GM23338 (cell line): ENCODE measurements around the gene LRMDA. TPM values are rescaled to one million over a fixed set of nuclear protein-coding genes. Genes with fewer than 3 reads are reported as not detected.

Experiments used
- ATAC-seq: fragments of 200-7000 bp; cut with Tn5 transposase; 3 replicates; pipeline ENCODE4 v1.9.1; 2020
- DNase-seq: peaks from one replicate; pipeline ENCODE4 v3.0.0-alpha.2; 2015; ENCODE audit warnings: low spot score
- H2AFZ ChIP-seq: fragments of 200-600 bp; sonication (generic); 2 replicates; pipeline ENCODE4 v1.8.0; 2016; ENCODE audit warnings: antibody characterized with exemption, mild to moderate bottlenecking, moderate library complexity
- H3F3A ChIP-seq: fragments of 200-600 bp; sonication (generic); replicated peaks from 2 replicates; pipeline ENCODE4 v1.8.0; 2017; ENCODE audit warnings: antibody characterized with exemption, mixed run types, low read depth
- H3K27ac ChIP-seq: fragments of 200-600 bp; sonication (generic); 2 replicates; pipeline ENCODE4 v1.6.1; 2016; ENCODE audit warnings: low read depth
- H3K27me3 ChIP-seq: fragments of 200-600 bp; sonication (generic); 2 replicates; pipeline ENCODE4 v1.8.0; 2016; ENCODE audit warnings: mild to moderate bottlenecking, mixed run types, moderate library complexity; ENCODE audit not compliant: insufficient read depth
- H3K36me3 ChIP-seq: fragments of 200-600 bp; sonication (generic); 2 replicates; pipeline ENCODE4 v1.8.0; 2016; ENCODE audit warnings: mild to moderate bottlenecking; ENCODE audit not compliant: insufficient read depth
- H3K4me1 ChIP-seq: fragments of 200-600 bp; sonication (generic); 2 replicates; pipeline ENCODE4 v1.8.0; 2016; ENCODE audit warnings: mild to moderate bottlenecking, moderate library complexity; ENCODE audit not compliant: insufficient read depth
- H3K4me2 ChIP-seq: fragments of 200-600 bp; sonication (generic); 2 replicates; pipeline ENCODE4 v1.7.1; 2017; ENCODE audit warnings: mixed run types
- H3K4me3 ChIP-seq: fragments of 200-600 bp; sonication (generic); 2 replicates; pipeline ENCODE4 v1.6.1; 2016; ENCODE audit warnings: mixed run types
- H3K79me2 ChIP-seq: fragments of 200-600 bp; sonication (generic); replicated peaks from 2 replicates; pipeline ENCODE4 v1.8.0; 2017; ENCODE audit warnings: mild to moderate bottlenecking; ENCODE audit not compliant: insufficient read depth
- H3K9me2 ChIP-seq: fragments of 200-600 bp; sonication (generic); 2 replicates; pipeline ENCODE4 v1.8.0; 2017; ENCODE audit not compliant: insufficient read depth
- H4K20me1 ChIP-seq: fragments of 200-600 bp; sonication (generic); replicated peaks from 2 replicates; pipeline ENCODE4 v1.8.0; 2017; ENCODE audit warnings: mild to moderate bottlenecking; ENCODE audit not compliant: insufficient read depth
- H3K27ac Mint-ChIP-seq: 2 replicates; pipeline ENCODE4 v1.8.0; 2020; ENCODE audit warnings: inconsistent platforms, mild to moderate bottlenecking, moderate library complexity, mixed read lengths
- H3K27me3 Mint-ChIP-seq: 3 replicates; pipeline ENCODE4 v1.8.0; 2022; ENCODE audit warnings: low read depth, mild to moderate bottlenecking, moderate library complexity, mixed read lengths, inconsistent platforms; ENCODE audit not compliant: insufficient read depth, poor library complexity
- H3K36me3 Mint-ChIP-seq: 3 replicates; pipeline ENCODE4 v1.8.0; 2021; ENCODE audit warnings: low read depth, mild to moderate bottlenecking, inconsistent platforms, moderate library complexity, mixed read lengths
- H3K4me1 Mint-ChIP-seq: 3 replicates; pipeline ENCODE4 v1.8.0; 2020; ENCODE audit warnings: mild to moderate bottlenecking, inconsistent platforms, mixed read lengths
- H3K4me3 Mint-ChIP-seq: 3 replicates; pipeline ENCODE4 v1.8.0; 2021; ENCODE audit warnings: moderate library complexity, mild to moderate bottlenecking, inconsistent platforms, mixed read lengths
- H3K9me3 Mint-ChIP-seq: 3 replicates; pipeline ENCODE4 v1.8.0; 2020; ENCODE audit warnings: moderate library complexity, mild to moderate bottlenecking, inconsistent platforms, mixed read lengths
- CREB1 ChIP-seq: fragments of 250-450 bp; sonication (Bioruptor Pico); IDR thresholded peaks from 2 replicates; pipeline ENCODE4 v1.5.0; 2020; ENCODE audit warnings: low read depth, mild to moderate bottlenecking, moderate library complexity
- EZH2 ChIP-seq: fragments of 200-600 bp; sonication (generic); IDR thresholded peaks from one replicate; pipeline ENCODE4 v1.8.0; 2017; ENCODE audit warnings: antibody characterized with exemption, mild to moderate bottlenecking, low read depth; ENCODE audit not compliant: unreplicated experiment
- JUNB ChIP-seq: IDR thresholded peaks from one replicate; pipeline ENCODE4 v1.6.1; 2016; ENCODE audit warnings: antibody characterized with exemption; ENCODE audit not compliant: unreplicated experiment
- NANOG ChIP-seq: IDR thresholded peaks from 2 replicates; pipeline ENCODE4 v1.6.1; 2016; ENCODE audit warnings: antibody characterized with exemption, borderline replicate concordance
- POLR2AphosphoS5 ChIP-seq: IDR thresholded peaks from 2 replicates; pipeline ENCODE4 v1.6.1; 2016; ENCODE audit warnings: antibody characterized with exemption, low read depth
- STAT1 ChIP-seq: IDR thresholded peaks from one replicate; pipeline ENCODE4 v1.6.1; 2016; ENCODE audit warnings: antibody characterized with exemption; ENCODE audit not compliant: unreplicated experiment
- ZNF114 ChIP-seq: fragments of 250-450 bp; sonication (Bioruptor Pico); IDR thresholded peaks from 2 replicates; pipeline ENCODE4 v1.5.0; 2020; ENCODE audit warnings: mild to moderate bottlenecking, moderate library complexity
- polyA plus RNA-seq: library from polyadenylated mRNA; unstranded; fragments of >200 nt; fragmentation: Nextera tagmentation; extraction: Ambion mirVana; gene quantifications from 2 replicates; pipeline ENCODE4 v1.2.1, GENCODE V29; 2016
- total RNA-seq: library from RNA; depleted of rRNA; stranded (reverse); fragments of >200 nt; shearing (Covaris generic); gene quantifications from 2 replicates; pipeline ENCODE4 v1.2.3, GENCODE V29; 2014
- TF ChIP-seq, protein P1 (sequence below): IDR thresholded peaks from one replicate; pipeline ENCODE4 v1.6.1; 2018; ENCODE audit warnings: antibody characterized with exemption; ENCODE audit not compliant: unreplicated experiment
- TF ChIP-seq, protein P2 (sequence below): fragments of 250-450 bp; sonication (Bioruptor Pico); IDR thresholded peaks from 2 replicates; pipeline ENCODE4 v1.5.0; 2020; ENCODE audit warnings: mild to moderate bottlenecking, moderate library complexity
- TF ChIP-seq, protein P3 (sequence below), 2 experiments: fragments of 200-600 bp in 1 of 2; sonication (generic) in 1 of 2; conservative IDR thresholded peaks; 2 replicates each; pipeline versions ENCODE4 v1.5.1 to v1.6.1; 2016 to 2017; ENCODE audit warnings: antibody characterized with exemption in 2 of 2, low read depth in 2 of 2, mild to moderate bottlenecking in 2 of 2, moderate library complexity in 1 of 2
- TF ChIP-seq, protein P4 (sequence below): IDR thresholded peaks from 2 replicates; pipeline ENCODE4 v1.6.1; 2016; ENCODE audit warnings: antibody characterized with exemption

The LRMDA gene
- total and polyA plus RNA-seq, 2 experiments from 2014 or later, result 0.90 to 1.8 TPM

DNA sequence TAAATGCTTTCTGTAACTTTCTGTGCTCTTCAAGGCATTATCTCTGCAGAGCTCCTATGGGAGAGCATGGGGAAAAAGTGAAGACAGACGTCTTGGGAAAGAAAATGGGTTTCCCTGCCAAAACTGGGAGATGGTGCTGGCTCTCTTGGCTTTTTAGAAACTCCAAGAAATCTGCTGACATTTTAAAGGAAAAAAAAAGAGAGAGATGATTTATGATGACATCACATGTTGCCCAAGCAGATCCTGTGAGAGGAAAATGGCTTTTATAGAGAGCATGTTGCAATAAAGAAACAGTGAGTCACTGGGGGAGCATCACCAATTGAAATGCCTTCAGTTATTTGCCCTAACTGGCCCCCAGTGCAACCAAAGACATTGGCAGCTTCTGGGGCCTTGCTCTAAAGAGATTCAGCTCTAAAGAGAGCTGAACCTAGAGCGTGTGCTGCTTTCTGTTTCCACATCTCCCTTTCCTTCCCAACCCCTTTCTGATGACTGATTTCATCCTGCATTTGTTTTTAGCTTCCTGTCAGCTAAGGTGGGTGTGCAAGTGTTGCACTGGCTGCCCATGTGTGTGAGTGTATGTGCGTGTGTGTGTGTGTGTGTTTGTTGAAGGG lies 37.7 kb downstream of the LRMDA start:
- no peaks in the 10 kb centered on the region for H3K79me2 ChIP-seq
- no peak overlapping the region for H3K27ac Mint-ChIP-seq
- no peak overlapping the region for H3K4me3 Mint-ChIP-seq
- H3K27ac ChIP-seq, result no peak overlapping the region
- TF ChIP-seq, protein P1, sequence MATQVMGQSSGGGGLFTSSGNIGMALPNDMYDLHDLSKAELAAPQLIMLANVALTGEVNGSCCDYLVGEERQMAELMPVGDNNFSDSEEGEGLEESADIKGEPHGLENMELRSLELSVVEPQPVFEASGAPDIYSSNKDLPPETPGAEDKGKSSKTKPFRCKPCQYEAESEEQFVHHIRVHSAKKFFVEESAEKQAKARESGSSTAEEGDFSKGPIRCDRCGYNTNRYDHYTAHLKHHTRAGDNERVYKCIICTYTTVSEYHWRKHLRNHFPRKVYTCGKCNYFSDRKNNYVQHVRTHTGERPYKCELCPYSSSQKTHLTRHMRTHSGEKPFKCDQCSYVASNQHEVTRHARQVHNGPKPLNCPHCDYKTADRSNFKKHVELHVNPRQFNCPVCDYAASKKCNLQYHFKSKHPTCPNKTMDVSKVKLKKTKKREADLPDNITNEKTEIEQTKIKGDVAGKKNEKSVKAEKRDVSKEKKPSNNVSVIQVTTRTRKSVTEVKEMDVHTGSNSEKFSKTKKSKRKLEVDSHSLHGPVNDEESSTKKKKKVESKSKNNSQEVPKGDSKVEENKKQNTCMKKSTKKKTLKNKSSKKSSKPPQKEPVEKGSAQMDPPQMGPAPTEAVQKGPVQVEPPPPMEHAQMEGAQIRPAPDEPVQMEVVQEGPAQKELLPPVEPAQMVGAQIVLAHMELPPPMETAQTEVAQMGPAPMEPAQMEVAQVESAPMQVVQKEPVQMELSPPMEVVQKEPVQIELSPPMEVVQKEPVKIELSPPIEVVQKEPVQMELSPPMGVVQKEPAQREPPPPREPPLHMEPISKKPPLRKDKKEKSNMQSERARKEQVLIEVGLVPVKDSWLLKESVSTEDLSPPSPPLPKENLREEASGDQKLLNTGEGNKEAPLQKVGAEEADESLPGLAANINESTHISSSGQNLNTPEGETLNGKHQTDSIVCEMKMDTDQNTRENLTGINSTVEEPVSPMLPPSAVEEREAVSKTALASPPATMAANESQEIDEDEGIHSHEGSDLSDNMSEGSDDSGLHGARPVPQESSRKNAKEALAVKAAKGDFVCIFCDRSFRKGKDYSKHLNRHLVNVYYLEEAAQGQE, result no peak
- TF ChIP-seq ZNF114 (no peak), CREB1 (CRISPR knock-in tag) (no peak), NANOG (no peak), JUNB (no peak), EZH2 (no peak), STAT1 (no peak), POLR2AphosphoS5 (no peak)
- TF ChIP-seq, protein P2, sequence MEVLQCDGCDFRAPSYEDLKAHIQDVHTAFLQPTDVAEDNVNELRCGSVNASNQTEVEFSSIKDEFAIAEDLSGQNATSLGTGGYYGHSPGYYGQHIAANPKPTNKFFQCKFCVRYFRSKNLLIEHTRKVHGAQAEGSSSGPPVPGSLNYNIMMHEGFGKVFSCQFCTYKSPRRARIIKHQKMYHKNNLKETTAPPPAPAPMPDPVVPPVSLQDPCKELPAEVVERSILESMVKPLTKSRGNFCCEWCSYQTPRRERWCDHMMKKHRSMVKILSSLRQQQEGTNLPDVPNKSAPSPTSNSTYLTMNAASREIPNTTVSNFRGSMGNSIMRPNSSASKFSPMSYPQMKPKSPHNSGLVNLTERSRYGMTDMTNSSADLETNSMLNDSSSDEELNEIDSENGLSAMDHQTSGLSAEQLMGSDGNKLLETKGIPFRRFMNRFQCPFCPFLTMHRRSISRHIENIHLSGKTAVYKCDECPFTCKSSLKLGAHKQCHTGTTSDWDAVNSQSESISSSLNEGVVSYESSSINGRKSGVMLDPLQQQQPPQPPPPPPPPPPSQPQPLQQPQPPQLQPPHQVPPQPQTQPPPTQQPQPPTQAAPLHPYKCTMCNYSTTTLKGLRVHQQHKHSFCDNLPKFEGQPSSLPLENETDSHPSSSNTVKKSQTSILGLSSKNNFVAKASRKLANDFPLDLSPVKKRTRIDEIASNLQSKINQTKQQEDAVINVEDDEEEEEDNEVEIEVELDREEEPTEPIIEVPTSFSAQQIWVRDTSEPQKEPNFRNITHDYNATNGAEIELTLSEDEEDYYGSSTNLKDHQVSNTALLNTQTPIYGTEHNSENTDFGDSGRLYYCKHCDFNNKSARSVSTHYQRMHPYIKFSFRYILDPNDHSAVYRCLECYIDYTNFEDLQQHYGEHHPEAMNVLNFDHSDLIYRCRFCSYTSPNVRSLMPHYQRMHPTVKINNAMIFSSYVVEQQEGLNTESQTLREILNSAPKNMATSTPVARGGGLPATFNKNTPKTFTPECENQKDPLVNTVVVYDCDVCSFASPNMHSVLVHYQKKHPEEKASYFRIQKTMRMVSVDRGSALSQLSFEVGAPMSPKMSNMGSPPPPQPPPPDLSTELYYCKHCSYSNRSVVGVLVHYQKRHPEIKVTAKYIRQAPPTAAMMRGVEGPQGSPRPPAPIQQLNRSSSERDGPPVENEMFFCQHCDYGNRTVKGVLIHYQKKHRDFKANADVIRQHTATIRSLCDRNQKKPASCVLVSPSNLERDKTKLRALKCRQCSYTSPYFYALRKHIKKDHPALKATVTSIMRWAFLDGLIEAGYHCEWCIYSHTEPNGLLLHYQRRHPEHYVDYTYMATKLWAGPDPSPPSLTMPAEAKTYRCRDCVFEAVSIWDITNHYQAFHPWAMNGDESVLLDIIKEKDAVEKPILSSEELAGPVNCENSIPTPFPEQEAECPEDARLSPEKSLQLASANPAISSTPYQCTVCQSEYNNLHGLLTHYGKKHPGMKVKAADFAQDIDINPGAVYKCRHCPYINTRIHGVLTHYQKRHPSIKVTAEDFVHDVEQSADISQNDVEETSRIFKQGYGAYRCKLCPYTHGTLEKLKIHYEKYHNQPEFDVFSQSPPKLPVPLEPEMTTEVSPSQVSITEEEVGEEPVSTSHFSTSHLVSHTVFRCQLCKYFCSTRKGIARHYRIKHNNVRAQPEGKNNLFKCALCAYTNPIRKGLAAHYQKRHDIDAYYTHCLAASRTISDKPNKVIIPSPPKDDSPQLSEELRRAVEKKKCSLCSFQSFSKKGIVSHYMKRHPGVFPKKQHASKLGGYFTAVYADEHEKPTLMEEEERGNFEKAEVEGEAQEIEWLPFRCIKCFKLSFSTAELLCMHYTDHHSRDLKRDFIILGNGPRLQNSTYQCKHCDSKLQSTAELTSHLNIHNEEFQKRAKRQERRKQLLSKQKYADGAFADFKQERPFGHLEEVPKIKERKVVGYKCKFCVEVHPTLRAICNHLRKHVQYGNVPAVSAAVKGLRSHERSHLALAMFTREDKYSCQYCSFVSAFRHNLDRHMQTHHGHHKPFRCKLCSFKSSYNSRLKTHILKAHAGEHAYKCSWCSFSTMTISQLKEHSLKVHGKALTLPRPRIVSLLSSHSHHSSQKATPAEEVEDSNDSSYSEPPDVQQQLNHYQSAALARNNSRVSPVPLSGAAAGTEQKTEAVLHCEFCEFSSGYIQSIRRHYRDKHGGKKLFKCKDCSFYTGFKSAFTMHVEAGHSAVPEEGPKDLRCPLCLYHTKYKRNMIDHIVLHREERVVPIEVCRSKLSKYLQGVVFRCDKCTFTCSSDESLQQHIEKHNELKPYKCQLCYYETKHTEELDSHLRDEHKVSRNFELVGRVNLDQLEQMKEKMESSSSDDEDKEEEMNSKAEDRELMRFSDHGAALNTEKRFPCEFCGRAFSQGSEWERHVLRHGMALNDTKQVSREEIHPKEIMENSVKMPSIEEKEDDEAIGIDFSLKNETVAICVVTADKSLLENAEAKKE, result no peak
- TF ChIP-seq, protein P3, sequence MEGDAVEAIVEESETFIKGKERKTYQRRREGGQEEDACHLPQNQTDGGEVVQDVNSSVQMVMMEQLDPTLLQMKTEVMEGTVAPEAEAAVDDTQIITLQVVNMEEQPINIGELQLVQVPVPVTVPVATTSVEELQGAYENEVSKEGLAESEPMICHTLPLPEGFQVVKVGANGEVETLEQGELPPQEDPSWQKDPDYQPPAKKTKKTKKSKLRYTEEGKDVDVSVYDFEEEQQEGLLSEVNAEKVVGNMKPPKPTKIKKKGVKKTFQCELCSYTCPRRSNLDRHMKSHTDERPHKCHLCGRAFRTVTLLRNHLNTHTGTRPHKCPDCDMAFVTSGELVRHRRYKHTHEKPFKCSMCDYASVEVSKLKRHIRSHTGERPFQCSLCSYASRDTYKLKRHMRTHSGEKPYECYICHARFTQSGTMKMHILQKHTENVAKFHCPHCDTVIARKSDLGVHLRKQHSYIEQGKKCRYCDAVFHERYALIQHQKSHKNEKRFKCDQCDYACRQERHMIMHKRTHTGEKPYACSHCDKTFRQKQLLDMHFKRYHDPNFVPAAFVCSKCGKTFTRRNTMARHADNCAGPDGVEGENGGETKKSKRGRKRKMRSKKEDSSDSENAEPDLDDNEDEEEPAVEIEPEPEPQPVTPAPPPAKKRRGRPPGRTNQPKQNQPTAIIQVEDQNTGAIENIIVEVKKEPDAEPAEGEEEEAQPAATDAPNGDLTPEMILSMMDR (conservative IDR thresholded peaks at IDR 0.05; ENCODE audit: low read depth in 2 of 2), result no peak
- TF ChIP-seq, protein P4, sequence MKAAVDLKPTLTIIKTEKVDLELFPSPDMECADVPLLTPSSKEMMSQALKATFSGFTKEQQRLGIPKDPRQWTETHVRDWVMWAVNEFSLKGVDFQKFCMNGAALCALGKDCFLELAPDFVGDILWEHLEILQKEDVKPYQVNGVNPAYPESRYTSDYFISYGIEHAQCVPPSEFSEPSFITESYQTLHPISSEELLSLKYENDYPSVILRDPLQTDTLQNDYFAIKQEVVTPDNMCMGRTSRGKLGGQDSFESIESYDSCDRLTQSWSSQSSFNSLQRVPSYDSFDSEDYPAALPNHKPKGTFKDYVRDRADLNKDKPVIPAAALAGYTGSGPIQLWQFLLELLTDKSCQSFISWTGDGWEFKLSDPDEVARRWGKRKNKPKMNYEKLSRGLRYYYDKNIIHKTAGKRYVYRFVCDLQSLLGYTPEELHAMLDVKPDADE, result no peak
- H3K27me3 ChIP-seq, result no peaks in the 10 kb centered on the region
- H3K4me1 ChIP-seq, result peaks cover 11% of the 10 kb centered on the region
- peaks cover 10% of the 10 kb centered on the region for H3K27me3 Mint-ChIP-seq
- no peak overlapping the region for H3K4me3 ChIP-seq
- no peaks in the 10 kb centered on the region for H4K20me1 ChIP-seq
- H3K36me3 ChIP-seq, result no peaks in the 10 kb centered on the region
- ATAC-seq (no peak), DNase-seq (no peak)
- no peak overlapping the region for H2AFZ ChIP-seq
- peaks cover 19% of the 10 kb centered on the region for H3K4me1 Mint-ChIP-seq
- H3K9me3 Mint-ChIP-seq, result no peaks in the 10 kb centered on the region; the same call in 2 of the 3 replicates
- H3F3A ChIP-seq, result no peaks in the 10 kb centered on the region
- H3K9me2 ChIP-seq, result peaks cover 14% of the 10 kb centered on the region; the same call in 1 of the 2 replicates
- no peak overlapping the region for H3K4me2 ChIP-seq
- H3K36me3 Mint-ChIP-seq, result no peaks in the 10 kb centered on the region
